ENCODE measurements around the gene TMEM62. TPM values are rescaled to one million over a fixed set of nuclear protein-coding genes. Genes with fewer than 3 reads are reported as not detected.

The TMEM62 gene
- total RNA-seq, 4 donors from 2014 or later: 37.1 to 50.0 (median 42.6) TPM

DNA sequence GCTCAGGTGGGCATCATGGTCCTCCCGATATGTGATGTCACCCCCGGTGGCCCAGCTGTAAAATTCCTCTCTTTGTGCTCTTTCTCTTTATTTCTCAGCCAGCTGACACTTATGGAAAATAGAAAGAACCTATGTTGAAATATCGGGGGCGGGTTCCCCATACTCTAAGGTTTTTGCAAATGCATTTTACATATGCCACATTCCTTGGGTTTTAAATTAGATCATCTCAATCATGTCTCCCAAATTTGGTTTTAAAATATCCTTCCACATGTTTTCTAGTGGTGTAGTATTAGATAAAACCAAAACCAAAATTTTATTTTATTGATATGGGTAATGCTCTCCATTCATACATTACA lies 4.4 kb upstream of the TMEM62 start:
- intact Hi-C loops (cut with DNase I): no loop called here
- Histone ChIP-seq H3K36me3 (no peaks in the 10 kb centered on the region), H3K27me3 (no peaks in the 10 kb centered on the region), H3K4me1 (peaks cover 0 to 3% of the 10 kb centered on the region in 2 donors), H3K4me3 (replicated peaks in 1 of 3) (no peak overlapping the region), H3K9me3 (no peaks in the 10 kb centered on the region), H3K27ac (no peak overlapping the region)
- DNase-seq: no peak
- TF ChIP-seq, protein P1, sequence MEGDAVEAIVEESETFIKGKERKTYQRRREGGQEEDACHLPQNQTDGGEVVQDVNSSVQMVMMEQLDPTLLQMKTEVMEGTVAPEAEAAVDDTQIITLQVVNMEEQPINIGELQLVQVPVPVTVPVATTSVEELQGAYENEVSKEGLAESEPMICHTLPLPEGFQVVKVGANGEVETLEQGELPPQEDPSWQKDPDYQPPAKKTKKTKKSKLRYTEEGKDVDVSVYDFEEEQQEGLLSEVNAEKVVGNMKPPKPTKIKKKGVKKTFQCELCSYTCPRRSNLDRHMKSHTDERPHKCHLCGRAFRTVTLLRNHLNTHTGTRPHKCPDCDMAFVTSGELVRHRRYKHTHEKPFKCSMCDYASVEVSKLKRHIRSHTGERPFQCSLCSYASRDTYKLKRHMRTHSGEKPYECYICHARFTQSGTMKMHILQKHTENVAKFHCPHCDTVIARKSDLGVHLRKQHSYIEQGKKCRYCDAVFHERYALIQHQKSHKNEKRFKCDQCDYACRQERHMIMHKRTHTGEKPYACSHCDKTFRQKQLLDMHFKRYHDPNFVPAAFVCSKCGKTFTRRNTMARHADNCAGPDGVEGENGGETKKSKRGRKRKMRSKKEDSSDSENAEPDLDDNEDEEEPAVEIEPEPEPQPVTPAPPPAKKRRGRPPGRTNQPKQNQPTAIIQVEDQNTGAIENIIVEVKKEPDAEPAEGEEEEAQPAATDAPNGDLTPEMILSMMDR (IDR thresholded peaks at IDR 0.05): no peak
- no peak for TF ChIP-seq POLR2A (IDR thresholded peaks at IDR 0.05)
- 93 to 97% methylated on average over 4 of the region's 4 CpGs for WGBS, 2 donors

DNA sequence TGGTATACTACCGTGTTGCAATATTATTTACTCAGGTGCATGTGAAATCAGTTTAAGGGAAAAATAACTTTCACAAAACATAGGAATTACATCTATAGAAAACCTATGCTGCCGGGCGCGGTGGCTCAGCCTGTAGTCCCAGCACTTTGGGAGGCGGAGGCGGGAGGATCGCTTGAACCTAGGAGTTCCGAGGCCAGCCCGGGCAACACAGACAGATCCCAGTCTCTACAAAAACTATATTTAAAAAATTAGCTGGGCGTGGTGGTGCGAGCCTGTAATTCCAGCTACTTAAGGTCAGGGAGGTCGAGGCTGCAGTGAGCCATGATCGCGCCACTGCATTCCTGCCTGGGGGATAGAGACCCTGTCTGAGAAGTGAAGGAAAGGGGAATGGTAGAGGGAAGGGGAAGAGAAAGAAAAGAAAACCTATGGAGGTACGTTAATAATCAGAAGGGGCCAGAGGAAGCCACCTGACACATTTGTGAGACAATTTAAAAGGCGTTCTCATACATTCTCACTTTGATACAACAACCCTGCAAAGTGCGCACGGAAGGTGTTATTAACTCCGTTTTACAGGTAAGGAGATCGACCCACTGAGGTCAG lies 456 bp upstream of the TMEM62 start:
- peaks cover 6 to 11% of the 10 kb centered on the region in 2 donors for H3K36me3 ChIP-seq
- H3K27ac ChIP-seq: peak overlapping the region; percentile 72 to 92 (median 77)
- intact Hi-C loops (cut with DNase I): loop anchor here (10.0 kb wide), 1 partner anchor 52 kb away; the partner anchor contains the start of gene CCNDBP1
- peak overlapping the region; percentile 86 to 97 (median 96) for H3K4me3 ChIP-seq (replicated peaks in 1 of 3)
- TF ChIP-seq, protein P1 (IDR thresholded peaks at IDR 0.05): no peak
- no peak for TF ChIP-seq POLR2A (IDR thresholded peaks at IDR 0.05)
- H3K27me3 ChIP-seq: no peaks in the 10 kb centered on the region
- peaks cover 6 to 9% of the 10 kb centered on the region in 2 donors for H3K4me1 ChIP-seq
- WGBS, 2 donors: 27 to 33% methylated on average over 20 of the region's 20 CpGs
- DNase-seq: peak; percentile 10 to 12
- H3K9me3 ChIP-seq: no peaks in the 10 kb centered on the region

DNA sequence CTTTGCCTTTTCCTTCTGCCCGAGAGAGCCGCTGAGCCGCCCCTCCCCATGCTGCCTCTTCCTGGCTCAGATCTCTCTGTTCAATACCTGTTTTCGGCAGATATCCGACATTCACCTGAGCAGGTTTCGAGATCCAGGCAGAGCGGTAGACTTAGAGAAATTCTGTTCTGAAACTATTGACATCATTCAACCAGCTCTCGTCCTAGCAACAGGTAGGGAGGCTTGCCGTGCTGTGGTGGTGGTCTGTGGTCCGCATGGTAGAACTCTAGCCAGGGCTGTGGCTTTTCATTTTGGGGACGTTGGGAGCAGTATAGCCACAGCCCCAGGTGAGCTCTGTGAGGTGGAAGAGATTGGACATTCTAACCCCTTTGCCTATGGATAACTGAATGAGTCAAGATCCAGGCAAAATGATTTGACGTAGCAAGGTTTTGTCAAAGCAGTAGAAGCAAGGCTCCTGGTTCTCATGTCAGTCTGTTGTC lies 810 bp downstream of the TMEM62 start:
- intact Hi-C loops (cut with DNase I): loop anchor here (10.0 kb wide), 1 partner anchor 51 kb away; the partner anchor contains the start of gene CCNDBP1

DNA sequence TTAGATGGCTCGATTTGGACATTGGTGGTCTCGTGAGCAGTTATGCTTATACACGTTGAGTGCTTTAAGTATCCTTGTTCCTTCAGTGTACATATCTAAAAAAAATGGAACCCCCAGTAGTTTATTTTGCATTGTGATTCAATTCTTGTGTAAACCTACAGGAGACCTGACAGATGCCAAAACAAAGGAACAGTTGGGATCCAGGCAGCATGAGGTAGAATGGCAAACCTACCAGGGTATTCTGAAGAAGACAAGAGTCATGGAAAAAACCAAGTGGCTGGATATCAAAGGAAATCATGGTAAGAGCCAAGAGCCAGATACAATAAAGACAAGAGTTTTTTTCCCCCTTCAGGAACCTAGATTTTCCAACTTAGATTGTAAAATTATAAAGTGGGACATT lies 2.0 kb downstream of the TMEM62 start:
- DNase-seq: no peak
- Histone ChIP-seq H3K4me3 (replicated peaks in 1 of 3) (no peak overlapping the region), H3K9me3 (no peaks in the 10 kb centered on the region), H3K36me3 (peaks cover 11 to 29% of the 10 kb centered on the region in 2 donors), H3K27me3 (no peaks in the 10 kb centered on the region), H3K27ac (no peak overlapping the region), H3K4me1 (peaks cover 6 to 9% of the 10 kb centered on the region in 2 donors)
- 66 to 76% methylated on average over 3 of the region's 3 CpGs for WGBS, 2 donors
- intact Hi-C loops (cut with DNase I): loop anchor here (10.0 kb wide), 1 partner anchor 49 kb away; the partner anchor contains the start of gene CCNDBP1
- TF ChIP-seq, protein P1 (IDR thresholded peaks at IDR 0.05): no peak
- no peak for TF ChIP-seq POLR2A (IDR thresholded peaks at IDR 0.05)

More for the DNA sequence above, 810 bp downstream of the TMEM62 start:
- no peak for TF ChIP-seq POLR2A (IDR thresholded peaks at IDR 0.05)
- TF ChIP-seq, protein P1 (IDR thresholded peaks at IDR 0.05): no peak
- peak in 1 of 2 donors; percentile 1 for DNase-seq
- Histone ChIP-seq H3K9me3 (no peaks in the 10 kb centered on the region), H3K27me3 (no peaks in the 10 kb centered on the region), H3K36me3 (peaks cover 9 to 17% of the 10 kb centered on the region in 2 donors), H3K4me3 (replicated peaks in 1 of 3) (peak overlapping the region; percentile 86 to 97 (median 96)), H3K4me1 (peaks cover 6 to 9% of the 10 kb centered on the region in 2 donors), H3K27ac (peak overlapping the region; percentile 72 to 92 (median 77))
- 8 to 14% methylated on average over 11 to 12 of the region's 12 CpGs for WGBS, 2 donors
